Transverse colon (tissue), 4 donors: Measurements from ENCODE around the gene HECTD1. TPM values are rescaled to one million over a fixed set of nuclear protein-coding genes. Genes with fewer than 3 reads are reported as not detected.
"Not testable (repeated sequence)": the region's sequence is repeated elsewhere in the genome, so short reads cannot be mapped to it uniquely, and the experiment has no call there.

Experiments
- DNase-seq: peaks from one replicate; pipeline ENCODE4 v3.0.0-alpha.2; 2019
- H3K27ac ChIP-seq, 4 donors: fragments of 200-600 bp; sonication (generic); 2 replicates each; pipeline ENCODE4 v1.5.1; 2016 to 2018; ENCODE audit warnings: inconsistent platforms in 4 of 4
- H3K27me3 ChIP-seq: fragments of 200-600 bp; sonication (generic); 2 replicates; pipeline ENCODE4 v1.5.1; 2017; ENCODE audit warnings: inconsistent platforms
- H3K36me3 ChIP-seq, 4 donors: fragments of 200-600 bp; sonication (generic); 2 replicates each; pipeline ENCODE4 v1.5.1; 2017 to 2019; ENCODE audit warnings: inconsistent platforms in 4 of 4
- H3K4me1 ChIP-seq, 4 donors: fragments of 200-600 bp; sonication (generic); 2 replicates each; pipeline ENCODE4 v1.5.1; 2017 to 2020; ENCODE audit warnings: inconsistent platforms in 4 of 4
- H3K4me3 ChIP-seq, 4 donors: fragments of 200-600 bp; sonication (generic); 1 replicate in 1 of 4; 2 replicates in 3 of 4; pipeline versions ENCODE4 v1.5.1 to v1.6.1; 2017 to 2019; ENCODE audit warnings: inconsistent platforms in 4 of 4
- H3K9me3 ChIP-seq, 2 donors: fragments of 200-600 bp; sonication (generic); 2 replicates each; pipeline ENCODE4 v1.5.1; 2017 to 2019; ENCODE audit warnings: inconsistent platforms in 2 of 2
- CTCF ChIP-seq, 5 experiments: fragments of 200-600 bp in 3 of 5; fragments of 450-650 bp in 2 of 5; sonication (generic) in 3 of 5; IDR thresholded peaks; 1 replicate in 2 of 5; 2 replicates in 3 of 5; pipeline ENCODE4 v1.5.1; 2016 to 2017; ENCODE audit warnings: antibody characterized with exemption in 5 of 5, inconsistent platforms in 3 of 5, mild to moderate bottlenecking in 2 of 5, moderate library complexity in 1 of 5
- EP300 ChIP-seq: sonication (generic); formaldehyde crosslinking; IDR thresholded peaks from one replicate; pipeline ENCODE4 v1.6.1; 2017; ENCODE audit warnings: antibody characterized with exemption, low read depth
- POLR2A ChIP-seq: fragments of 450-650 bp; IDR thresholded peaks from one replicate; pipeline ENCODE4 v1.6.1; 2016; ENCODE audit warnings: antibody characterized with exemption, mild to moderate bottlenecking, moderate library complexity
- POLR2AphosphoS5 ChIP-seq, 3 donors: sonication (generic); formaldehyde crosslinking; IDR thresholded peaks; one replicate each; pipeline ENCODE4 v1.6.1; 2016; ENCODE audit warnings: antibody characterized with exemption in 3 of 3
- WGBS, 2 donors: methylation state at CpG; one replicate each; pipeline ENCODE4 v1.1.5; 2018; ENCODE audit warnings: low coverage in 1 of 2; 5-methylcytosine and 5-hydroxymethylcytosine counted together
- in situ Hi-C, 4 donors: fragments of 200-750 bp; cut with MboI; loops; one replicate each; pipeline versions ENCODE4 v1.15.0 to v1.15.1; 2017; ENCODE audit warnings: low sequenced_read_pairs in 3 of 4, low pct_ligation_motif_present in 1 of 4, low pct_unique_long_range_greater_than_20kb in 1 of 4
- intact Hi-C: fragments of 100-400 bp; cut with DNase I; formaldehyde crosslinking; loops from one replicate; pipeline ENCODE4 v1.15.1; 2023; ENCODE audit warnings: low total_unique reads
- total RNA-seq, 4 donors: library from RNA; depleted of rRNA; stranded (reverse); fragments of >200 nt; gene quantifications; one replicate each; pipeline ENCODE4 v1.1.0, GENCODE V29; 2016

The HECTD1 gene
- total RNA-seq, 4 donors from 2014 or later, result 111 to 237 (median 154) TPM

DNA sequence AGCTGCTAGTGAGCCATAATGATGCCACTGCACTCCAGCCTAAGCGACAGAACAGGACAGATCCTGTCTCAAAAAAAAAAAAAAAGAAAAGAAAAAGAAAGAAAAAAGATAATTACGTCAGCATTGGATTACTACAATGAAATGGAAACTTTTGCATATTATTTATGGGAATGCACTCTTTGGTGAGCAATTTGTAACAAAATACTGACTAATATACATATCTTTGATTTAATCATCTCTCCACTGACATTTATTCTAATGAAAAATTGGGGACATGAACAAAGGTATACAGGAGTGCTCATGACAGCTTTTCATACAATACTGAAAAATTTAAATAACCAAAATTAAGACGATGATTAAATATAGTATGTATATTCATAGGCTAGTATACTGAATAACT, 27.9 kb upstream of the HECTD1 start:
- intact Hi-C loops, result no loop called here
- no peak overlapping the region for H3K27ac ChIP-seq
- TF ChIP-seq CTCF (IDR thresholded peaks at IDR 0.05) (no peak), POLR2A (no peak), EP300 (no peak), POLR2AphosphoS5 (IDR thresholded peaks at IDR 0.05) (no peak)
- no peak for DNase-seq
- no peak overlapping the region for H3K4me3 ChIP-seq
- H3K36me3 ChIP-seq, result no peaks in the 10 kb centered on the region
- in situ Hi-C loops, result no loop called here
- H3K4me1 ChIP-seq, result peaks cover 0 to 13% (median 2%) of the 10 kb centered on the region in 4 donors
- no peaks in the 10 kb centered on the region for H3K9me3 ChIP-seq
- WGBS, 2 donors, result 81 to 92% methylated on average over 3 of the region's 3 CpGs
- no peaks in the 10 kb centered on the region for H3K27me3 ChIP-seq

- DNase-seq, result peak; percentile 54
- no peaks in the 10 kb centered on the region for H3K36me3 ChIP-seq
- no peak overlapping the region for H3K4me3 ChIP-seq
- WGBS, 2 donors, result 40 to 60% methylated on average over 2 to 3 of the region's 3 CpGs
- in situ Hi-C loops, result no loop called here
- H3K4me1 ChIP-seq, result peaks cover 0 to 34% (median 12%) of the 10 kb centered on the region in 4 donors
- no peaks in the 10 kb centered on the region for H3K9me3 ChIP-seq
- H3K27me3 ChIP-seq, result no peaks in the 10 kb centered on the region
- TF ChIP-seq CTCF (IDR thresholded peaks at IDR 0.05), result no peak
- no peak for TF ChIP-seq POLR2A
- no peak for TF ChIP-seq EP300
- no peak for TF ChIP-seq POLR2AphosphoS5 (IDR thresholded peaks at IDR 0.05)
- intact Hi-C loops, result no loop called here
- H3K27ac ChIP-seq, result peak overlapping the region; percentile 59 to 73 (median 68)
Observed at GRCh38 chr14:31232081-31232480, 24.5 kb upstream of the HECTD1 start.

- H3K4me3 ChIP-seq, result not testable (repeated sequence)
Observed at GRCh38 chr14:31231272-31231671, 23.7 kb upstream of the HECTD1 start.

DNA sequence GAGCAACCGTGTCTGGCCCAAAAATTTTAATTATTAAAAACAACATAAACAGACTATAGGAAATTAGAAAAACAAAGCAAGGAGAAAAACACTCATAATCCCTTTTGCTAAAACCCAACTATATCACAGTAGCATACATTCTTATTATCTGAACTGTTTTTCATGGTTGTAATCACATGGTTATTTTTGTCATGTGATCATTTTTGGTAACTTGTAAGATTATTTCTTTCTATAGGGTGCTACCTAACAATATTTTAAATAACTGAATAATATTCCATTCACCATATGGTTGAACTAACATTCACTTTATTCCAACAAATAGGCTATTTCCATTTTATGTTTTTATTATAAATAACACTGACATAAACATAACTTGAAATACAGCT, 23.0 kb upstream of the HECTD1 start:
- Histone ChIP-seq H3K9me3 (no peaks in the 10 kb centered on the region), H3K4me1 (peaks cover 0 to 34% (median 12%) of the 10 kb centered on the region in 4 donors), H3K4me3 (no peak overlapping the region), H3K27ac (peak overlapping the region; percentile 69 to 87 (median 79)), H3K27me3 (no peaks in the 10 kb centered on the region), H3K36me3 (no peaks in the 10 kb centered on the region)
- no peak for DNase-seq
- TF ChIP-seq POLR2A, result no peak
- no peak for TF ChIP-seq CTCF (IDR thresholded peaks at IDR 0.05)
- TF ChIP-seq POLR2AphosphoS5 (IDR thresholded peaks at IDR 0.05), result no peak
- no peak for TF ChIP-seq EP300
- in situ Hi-C loops, result no loop called here
- intact Hi-C loops, result no loop called here
- WGBS, 2 donors, result 67 to 87% methylated on average over 1 of the region's 1 CpG

More at GRCh38 chr14:31231272-31231671, 23.7 kb upstream of the HECTD1 start:
- intact Hi-C loops, DNase-seq, in situ Hi-C loops, H3K36me3 ChIP-seq, H3K27me3 ChIP-seq, H3K9me3 ChIP-seq: not testable (repeated sequence)
- 88 to 100% methylated on average over 2 of the region's 2 CpGs for WGBS, 2 donors
- peaks cover 0 to 34% (median 12%) of the 10 kb centered on the region in 4 donors for H3K4me1 ChIP-seq
- peak overlapping the region; percentile 59 to 73 (median 68) for H3K27ac ChIP-seq
